ENCODE data around the gene SLC20A1.

Gene SLC20A1

GRCh38 chr2:112686348-112687217 is 40.8 kb downstream of the SLC20A1 start:
- TF ChIP-seq, protein P1, sequence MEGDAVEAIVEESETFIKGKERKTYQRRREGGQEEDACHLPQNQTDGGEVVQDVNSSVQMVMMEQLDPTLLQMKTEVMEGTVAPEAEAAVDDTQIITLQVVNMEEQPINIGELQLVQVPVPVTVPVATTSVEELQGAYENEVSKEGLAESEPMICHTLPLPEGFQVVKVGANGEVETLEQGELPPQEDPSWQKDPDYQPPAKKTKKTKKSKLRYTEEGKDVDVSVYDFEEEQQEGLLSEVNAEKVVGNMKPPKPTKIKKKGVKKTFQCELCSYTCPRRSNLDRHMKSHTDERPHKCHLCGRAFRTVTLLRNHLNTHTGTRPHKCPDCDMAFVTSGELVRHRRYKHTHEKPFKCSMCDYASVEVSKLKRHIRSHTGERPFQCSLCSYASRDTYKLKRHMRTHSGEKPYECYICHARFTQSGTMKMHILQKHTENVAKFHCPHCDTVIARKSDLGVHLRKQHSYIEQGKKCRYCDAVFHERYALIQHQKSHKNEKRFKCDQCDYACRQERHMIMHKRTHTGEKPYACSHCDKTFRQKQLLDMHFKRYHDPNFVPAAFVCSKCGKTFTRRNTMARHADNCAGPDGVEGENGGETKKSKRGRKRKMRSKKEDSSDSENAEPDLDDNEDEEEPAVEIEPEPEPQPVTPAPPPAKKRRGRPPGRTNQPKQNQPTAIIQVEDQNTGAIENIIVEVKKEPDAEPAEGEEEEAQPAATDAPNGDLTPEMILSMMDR (IDR thresholded peaks at IDR 0.05; ENCODE audit: low read depth, low read length, missing control alignments), result no peak
- in situ Hi-C loops (cut with HindIII; ENCODE audit: low pct_ligation_motif_present, low sequenced_read_pairs), result no loop called here
- Histone ChIP-seq H3K27ac (no peak overlapping the region), H3K27me3 (replicated peaks) (no peaks in the 10 kb centered on the region), H3K36me3 (replicated peaks) (no peaks in the 10 kb centered on the region), H3K4me3 (ENCODE audit: low read depth, low read length) (no peak overlapping the region)
- no peak for DNase-seq

- TF ChIP-seq, protein P1 (IDR thresholded peaks at IDR 0.05; ENCODE audit: low read depth, low read length, missing control alignments), result no peak
- H3K4me3 ChIP-seq (ENCODE audit: low read depth, low read length), result no peak overlapping the region
- H3K36me3 ChIP-seq (replicated peaks), result no peaks in the 10 kb centered on the region
- no peak for DNase-seq
- in situ Hi-C loops (cut with HindIII; ENCODE audit: low pct_ligation_motif_present, low sequenced_read_pairs), result no loop called here
- no peak overlapping the region for H3K27ac ChIP-seq
- H3K27me3 ChIP-seq (replicated peaks), result no peaks in the 10 kb centered on the region
Measured at GRCh38 chr2:112687522-112687921, 41.8 kb downstream of the SLC20A1 start.

GRCh38 chr2:112688086-112688880 is 42.5 kb downstream of the SLC20A1 start:
- TF ChIP-seq, protein P1 (IDR thresholded peaks at IDR 0.05; ENCODE audit: low read depth, low read length, missing control alignments), result no peak
- Histone ChIP-seq H3K27ac (no peak overlapping the region), H3K36me3 (replicated peaks) (no peaks in the 10 kb centered on the region), H3K27me3 (replicated peaks) (no peaks in the 10 kb centered on the region), H3K4me3 (ENCODE audit: low read depth, low read length) (no peak overlapping the region)
- DNase-seq, result no peak
- in situ Hi-C loops (cut with HindIII; ENCODE audit: low pct_ligation_motif_present, low sequenced_read_pairs), result no loop called here

DNA sequence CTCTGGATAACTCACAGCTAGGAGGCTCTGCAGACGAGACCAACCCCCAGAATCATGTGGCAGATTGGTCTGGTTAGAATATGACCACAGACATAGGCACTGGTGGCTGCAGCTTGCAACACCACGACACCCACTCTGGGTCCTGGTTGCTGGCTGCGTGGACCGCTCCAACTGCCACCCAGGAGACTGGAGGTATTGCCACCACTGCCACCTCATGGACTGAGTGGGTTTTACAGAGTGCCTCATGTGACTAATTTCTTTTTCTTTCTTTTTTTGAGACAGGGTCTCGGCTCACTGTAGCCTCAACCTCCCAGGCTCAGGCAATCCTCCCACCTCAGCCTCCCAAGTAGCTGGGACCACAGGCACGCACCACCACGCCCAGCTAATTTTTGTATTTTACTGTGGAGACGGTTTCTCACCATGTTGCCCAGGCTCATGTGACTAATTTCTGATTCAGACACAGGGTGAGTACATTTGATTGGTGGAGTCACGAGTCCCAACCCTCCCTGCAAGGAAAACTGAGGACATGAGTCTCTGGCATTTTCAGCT is 45.2 kb downstream of the SLC20A1 start:
- Histone ChIP-seq H3K4me3 (ENCODE audit: low read depth, low read length) (no peak overlapping the region), H3K36me3 (replicated peaks) (no peaks in the 10 kb centered on the region), H3K27me3 (replicated peaks) (no peaks in the 10 kb centered on the region), H3K27ac (peak overlapping the region; percentile 26)
- in situ Hi-C loops (cut with HindIII; ENCODE audit: low pct_ligation_motif_present, low sequenced_read_pairs), result no loop called here
- DNase-seq, result peak; percentile 50
- TF ChIP-seq, protein P1 (IDR thresholded peaks at IDR 0.05; ENCODE audit: low read depth, low read length, missing control alignments), result peak; percentile 66

- no peak overlapping the region for H3K4me3 ChIP-seq (ENCODE audit: low read depth, low read length)
- no peak for DNase-seq
- no peaks in the 10 kb centered on the region for H3K36me3 ChIP-seq (replicated peaks)
- in situ Hi-C loops (cut with HindIII; ENCODE audit: low pct_ligation_motif_present, low sequenced_read_pairs), result no loop called here
- TF ChIP-seq, protein P1 (IDR thresholded peaks at IDR 0.05; ENCODE audit: low read depth, low read length, missing control alignments), result no peak
- peak overlapping the region; percentile 68 for H3K27ac ChIP-seq
- H3K27me3 ChIP-seq (replicated peaks), result no peaks in the 10 kb centered on the region
Measured at GRCh38 chr2:112691881-112692281, 46.1 kb downstream of the SLC20A1 start.
